Measurements from ENCODE around the gene MOCS3. TPM values are rescaled to one million over a fixed set of nuclear protein-coding genes. Genes with fewer than 3 reads are reported as not detected.

MOCS3 gene
- 1 to 10 TPM; 5.2 TPM for total RNA-seq

GRCh38 chr20:50958615-50959542, at the start of gene MOCS3:
TSS of gene MOCS3 (plus strand) at chr20:50958818. CDS start at chr20:50958843, 25 bp downstream.

GRCh38 chr20:50931306-50932015, 27.2 kb upstream of the MOCS3 start, which contains the start of gene ADNP:
TSS of gene ADNP (minus strand) at chr20:50931437. CDS start at chr20:50903996, 27,441 bp downstream.

GRCh38 chr20:50957798-50958614, 612 bp upstream of the MOCS3 start, which contains the start of gene DPM1:
TSS of gene DPM1 (minus strand) at chr20:50958532. CDS start at chr20:50958523, 9 bp downstream.

Other genes with a start within 250 kb of the MOCS3 start
- 1 to 10 TPM; 4.4 to 5.4 TPM for gene PARD6B, start 227.2 kb upstream of the MOCS3 start, total RNA-seq
- gene BCAS4, start 163.8 kb upstream of the MOCS3 start, total RNA-seq, result 1 to 10 TPM; 8.4 TPM
- gene ADNP, start 27.4 kb upstream of the MOCS3 start, total RNA-seq, result 10 to 100 TPM; 68.0 to 71.5 TPM
- gene DPM1, start 286 bp upstream of the MOCS3 start, total RNA-seq, result 10 to 100 TPM; 41.9 to 42.4 TPM
- not detected for gene KCNG1, start 64.3 kb downstream of the MOCS3 start, total RNA-seq

All from activated naive CD4-positive, alpha-beta T cell treated with anti-CD3 and anti-CD28 coated beads, Interleukin-2, amount 10 ng/mL, durations not matched to agents 5 hours and 36 hours (primary cell).